ENCODE results near the gene CYREN. TPM values are rescaled to one million over a fixed set of nuclear protein-coding genes. Genes with fewer than 3 reads are reported as not detected.
A peak's percentile ranks its signal among the peaks of the same experiment; 100 is the strongest.

Gene CYREN
- total and polyA plus RNA-seq, 2 of the 13 experiments (the other 11 are each of a cell fraction or from before 2014, with no cell fraction given), result 20.7 to 60.7 TPM

DNA sequence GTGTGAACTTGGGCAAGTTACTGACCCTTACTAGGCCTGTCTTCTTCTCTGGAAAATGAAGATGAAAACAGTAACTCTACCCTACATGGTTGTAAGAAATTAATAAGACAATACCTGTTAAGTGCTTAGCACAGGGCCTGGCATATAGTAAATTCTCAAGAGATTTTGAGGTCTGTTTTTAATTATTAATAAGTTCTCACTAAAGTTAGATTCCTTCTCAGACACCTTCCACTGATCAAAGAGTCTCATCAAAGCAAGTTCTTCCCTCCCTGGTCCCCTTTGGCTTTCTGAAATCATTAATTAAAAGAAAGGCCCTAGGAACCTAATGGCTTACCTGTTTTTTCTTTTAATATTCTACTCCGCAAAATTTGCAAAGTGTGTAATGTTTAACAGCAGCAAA, 18.1 kb downstream of the CYREN start:
- BruUV-seq (replicated peaks), result no TSS peak
- peaks cover 4 to 18% of the 10 kb centered on the region in 2 experiments; a peak in 3 of 5 replicates for H3K36me3 ChIP-seq (replicated peaks in 1 of 2; ENCODE audit: control insufficient read depth in 1 of 2, insufficient read depth in 2 of 2, low read length in 2 of 2)
- peaks cover 61% of the 10 kb centered on the region for H3K4me1 ChIP-seq (ENCODE audit: insufficient read depth, low read length)
- TF ChIP-seq IRF2 (CRISPR knock-in tag; IDR thresholded peaks at IDR 0.05) (no peak), ZNF614 (CRISPR knock-in tag; IDR thresholded peaks at IDR 0.05; ENCODE audit: borderline replicate concordance) (no peak), SRSF1 (optimal IDR thresholded peaks at IDR 0.05; ENCODE audit: low read depth, low read length) (no peak), KDM5A (IDR thresholded peaks at IDR 0.05; ENCODE audit: borderline replicate concordance, low read length) (no peak), ZNF282 (IDR thresholded peaks at IDR 0.05; ENCODE audit: partially characterized antibody) (no peak), JUND (CRISPR knock-in tag; IDR thresholded peaks at IDR 0.05) (no peak)
- in situ Hi-C loops (cut with HindIII; ENCODE audit: extremely low pct_ligation_motif_present, low pct_unique_long_range_greater_than_20kb), result no loop called here
- peaks cover 87% of the 10 kb centered on the region for H3K79me2 ChIP-seq (ENCODE audit: insufficient read depth, low read length)
- no peak overlapping the region for H2AFZ ChIP-seq (ENCODE audit: low read length)
- WGBS (ENCODE audit: low lambda C conversion rate), result 100% methylated on average over 1 of the region's 1 CpG
- FAIRE-seq (no peak), ATAC-seq (no peak), DNase-seq (ENCODE audit: low spot score) (no peak)
- no peak overlapping the region for H3K4me3 ChIP-seq (replicated peaks in 1 of 3; ENCODE audit: insufficient read depth in 1 of 3, low read depth in 2 of 3, low read length in 3 of 3)
- H3K4me2 ChIP-seq (ENCODE audit: low read depth, low read length), result no peak overlapping the region; the same call in 1 of the 2 replicates
- ChIA-PET CTCF (ENCODE audit: low intra/inter-chr PET ratio, low total read pairs) (no interaction called here), POLR2A (no interaction called here)
- no peak overlapping the region for H3K9ac ChIP-seq (ENCODE audit: insufficient read depth, low read depth, low read length)
- H3K9me3 ChIP-seq (ENCODE audit: low read length), result peaks cover 20% of the 10 kb centered on the region
- no peaks in the 10 kb centered on the region; the same call in 1 of the 2 replicates for H4K20me1 ChIP-seq (ENCODE audit: insufficient read depth, low read length)
- intact Hi-C loops (cut with micrococcal nuclease; ENCODE audit: unreplicated experiment), result no loop called here
- H3K27me3 ChIP-seq (ENCODE audit: control insufficient read depth in 1 of 2, insufficient read depth in 2 of 2, low read length in 2 of 2), result no peaks in the 10 kb centered on the region; a peak in 1 of 5 replicates
- no peak overlapping the region for H3K27ac ChIP-seq (ENCODE audit: extremely low read length, insufficient read depth, low read length)

DNA sequence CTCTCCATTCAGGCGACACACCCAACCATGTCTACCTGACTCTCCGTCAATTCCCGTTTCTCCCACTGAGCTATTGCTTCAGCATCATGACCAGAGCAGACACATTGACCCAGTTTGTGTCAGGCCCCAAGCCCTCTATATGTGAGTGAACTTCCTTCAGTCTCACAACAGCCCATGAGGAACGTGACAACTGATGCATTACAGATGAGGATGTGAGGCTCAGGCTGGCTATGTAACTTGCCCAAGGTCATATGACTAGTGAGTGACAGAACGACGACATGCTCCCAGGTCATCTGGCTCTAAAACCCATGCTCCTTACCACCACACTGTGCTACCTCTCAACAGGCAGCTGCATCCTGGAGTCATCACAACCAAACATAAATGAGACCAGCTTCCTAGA, 19.0 kb downstream of the CYREN start:
- 81% methylated on average over 4 of the region's 6 CpGs for WGBS (ENCODE audit: low lambda C conversion rate)
- Histone ChIP-seq H2AFZ (ENCODE audit: low read length) (no peak overlapping the region), H3K79me2 (ENCODE audit: insufficient read depth, low read length) (peaks cover 78% of the 10 kb centered on the region), H3K4me1 (ENCODE audit: insufficient read depth, low read length) (peaks cover 63% of the 10 kb centered on the region), H3K27ac (ENCODE audit: extremely low read length, insufficient read depth, low read length) (no peak overlapping the region), H3K36me3 (replicated peaks in 1 of 2; ENCODE audit: control insufficient read depth in 1 of 2, insufficient read depth in 2 of 2, low read length in 2 of 2) (peaks cover 2 to 9% of the 10 kb centered on the region in 2 experiments; a peak in 1 of 5 replicates), H3K4me2 (ENCODE audit: low read depth, low read length) (peak overlapping the region; percentile 88; the same call in 1 of the 2 replicates), H3K9me3 (ENCODE audit: low read length) (peaks cover 16% of the 10 kb centered on the region), H3K27me3 (ENCODE audit: control insufficient read depth in 1 of 2, insufficient read depth in 2 of 2, low read length in 2 of 2) (no peaks in the 10 kb centered on the region; a peak in 1 of 5 replicates), H3K4me3 (replicated peaks in 1 of 3; ENCODE audit: insufficient read depth in 1 of 3, low read depth in 2 of 3, low read length in 3 of 3) (0 out of 6 replicates have a peak overlapping the region, but pooled peaks of 1 of the 3 experiments have one; percentile 7), H4K20me1 (ENCODE audit: insufficient read depth, low read length) (no peaks in the 10 kb centered on the region; the same call in 1 of the 2 replicates), H3K9ac (ENCODE audit: insufficient read depth, low read depth, low read length) (no peak overlapping the region)
- in situ Hi-C loops (cut with HindIII; ENCODE audit: extremely low pct_ligation_motif_present, low pct_unique_long_range_greater_than_20kb) (no loop called here), intact Hi-C loops (cut with micrococcal nuclease; ENCODE audit: unreplicated experiment) (no loop called here)
- FAIRE-seq, result no peak
- TF ChIP-seq FOXA3 (CRISPR knock-in tag; IDR thresholded peaks at IDR 0.05) (no peak), ZNF263 (CRISPR knock-in tag; IDR thresholded peaks at IDR 0.05) (no peak), MAFF (IDR thresholded peaks at IDR 0.05; ENCODE audit: low read depth, low read length) (no peak), ZNF232 (CRISPR knock-in tag; IDR thresholded peaks at IDR 0.05; ENCODE audit: borderline replicate concordance) (no peak), TEAD2 (CRISPR knock-in tag; IDR thresholded peaks at IDR 0.05) (no peak), SIN3B (IDR thresholded peaks at IDR 0.05; ENCODE audit: low read length) (no peak)
- TF ChIP-seq, protein P1, sequence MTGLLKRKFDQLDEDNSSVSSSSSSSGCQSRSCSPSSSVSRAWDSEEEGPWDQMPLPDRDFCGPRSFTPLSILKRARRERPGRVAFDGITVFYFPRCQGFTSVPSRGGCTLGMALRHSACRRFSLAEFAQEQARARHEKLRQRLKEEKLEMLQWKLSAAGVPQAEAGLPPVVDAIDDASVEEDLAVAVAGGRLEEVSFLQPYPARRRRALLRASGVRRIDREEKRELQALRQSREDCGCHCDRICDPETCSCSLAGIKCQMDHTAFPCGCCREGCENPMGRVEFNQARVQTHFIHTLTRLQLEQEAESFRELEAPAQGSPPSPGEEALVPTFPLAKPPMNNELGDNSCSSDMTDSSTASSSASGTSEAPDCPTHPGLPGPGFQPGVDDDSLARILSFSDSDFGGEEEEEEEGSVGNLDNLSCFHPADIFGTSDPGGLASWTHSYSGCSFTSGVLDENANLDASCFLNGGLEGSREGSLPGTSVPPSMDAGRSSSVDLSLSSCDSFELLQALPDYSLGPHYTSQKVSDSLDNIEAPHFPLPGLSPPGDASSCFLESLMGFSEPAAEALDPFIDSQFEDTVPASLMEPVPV (CRISPR knock-in tag; IDR thresholded peaks at IDR 0.05), result no peak
- TF ChIP-seq, protein P2, sequence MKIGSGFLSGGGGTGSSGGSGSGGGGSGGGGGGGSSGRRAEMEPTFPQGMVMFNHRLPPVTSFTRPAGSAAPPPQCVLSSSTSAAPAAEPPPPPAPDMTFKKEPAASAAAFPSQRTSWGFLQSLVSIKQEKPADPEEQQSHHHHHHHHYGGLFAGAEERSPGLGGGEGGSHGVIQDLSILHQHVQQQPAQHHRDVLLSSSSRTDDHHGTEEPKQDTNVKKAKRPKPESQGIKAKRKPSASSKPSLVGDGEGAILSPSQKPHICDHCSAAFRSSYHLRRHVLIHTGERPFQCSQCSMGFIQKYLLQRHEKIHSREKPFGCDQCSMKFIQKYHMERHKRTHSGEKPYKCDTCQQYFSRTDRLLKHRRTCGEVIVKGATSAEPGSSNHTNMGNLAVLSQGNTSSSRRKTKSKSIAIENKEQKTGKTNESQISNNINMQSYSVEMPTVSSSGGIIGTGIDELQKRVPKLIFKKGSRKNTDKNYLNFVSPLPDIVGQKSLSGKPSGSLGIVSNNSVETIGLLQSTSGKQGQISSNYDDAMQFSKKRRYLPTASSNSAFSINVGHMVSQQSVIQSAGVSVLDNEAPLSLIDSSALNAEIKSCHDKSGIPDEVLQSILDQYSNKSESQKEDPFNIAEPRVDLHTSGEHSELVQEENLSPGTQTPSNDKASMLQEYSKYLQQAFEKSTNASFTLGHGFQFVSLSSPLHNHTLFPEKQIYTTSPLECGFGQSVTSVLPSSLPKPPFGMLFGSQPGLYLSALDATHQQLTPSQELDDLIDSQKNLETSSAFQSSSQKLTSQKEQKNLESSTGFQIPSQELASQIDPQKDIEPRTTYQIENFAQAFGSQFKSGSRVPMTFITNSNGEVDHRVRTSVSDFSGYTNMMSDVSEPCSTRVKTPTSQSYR (CRISPR knock-in tag; IDR thresholded peaks at IDR 0.05; ENCODE audit: borderline replicate concordance), result no peak
- no peak for DNase-seq (ENCODE audit: low spot score)
- ChIA-PET POLR2A (interaction anchor here (1.4 kb wide), 1 partner anchor 159 kb away, joined by 4 read pairs; no protein-coding TSS in a partner anchor), CTCF (ENCODE audit: low intra/inter-chr PET ratio, low total read pairs) (no interaction called here)
- no TSS peak for BruUV-seq (replicated peaks)
- no peak for ATAC-seq
